ENCODE measurements around the gene KRI1.

The KRI1 gene

DNA sequence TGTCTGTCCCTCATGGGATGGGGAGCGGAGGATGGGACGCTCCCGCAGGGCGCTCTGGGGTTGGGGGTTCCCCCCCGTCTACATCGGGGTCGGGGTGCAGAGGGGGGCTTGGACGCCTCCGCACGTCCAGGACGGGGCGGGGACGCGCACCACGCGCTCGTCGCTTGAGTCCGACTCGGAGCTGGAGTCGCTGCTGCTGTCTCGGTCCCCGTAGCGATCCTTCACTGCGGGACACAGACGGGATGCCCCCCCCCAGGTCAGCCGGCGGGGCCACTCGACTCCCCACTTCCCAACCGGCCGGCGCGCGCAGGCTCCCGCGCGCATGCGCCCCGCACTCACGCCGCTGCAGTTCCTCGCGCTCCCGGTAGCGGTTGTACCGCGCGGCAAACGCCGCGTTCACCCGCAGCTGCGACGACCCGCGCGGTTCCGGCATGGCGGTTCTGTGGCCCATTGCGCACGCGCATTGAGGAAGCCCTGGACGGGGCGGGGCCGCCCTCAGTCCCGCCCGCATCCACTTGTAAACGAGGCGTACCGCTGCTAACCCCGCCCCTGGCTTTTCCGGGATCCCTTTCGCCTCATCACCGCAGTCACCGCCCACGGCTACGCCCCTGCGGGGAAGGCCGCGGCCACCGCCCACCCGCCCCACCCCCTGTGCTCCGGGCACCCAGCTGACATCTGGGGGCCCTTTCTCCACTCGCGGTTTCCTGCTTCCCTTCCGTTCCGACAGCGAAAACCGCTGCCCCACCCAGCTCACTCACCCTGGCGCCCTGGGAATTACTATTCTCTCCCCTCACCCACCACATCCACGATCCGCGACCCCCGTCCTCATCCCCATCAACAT is at the start of gene KRI1:
Gene KRI1, minus strand, starts transcription at position 444 of the 841 bp plus-strand sequence. Its CDS starts 11 bp downstream, at position 433.
- peak; percentile 94 to 97 for DNase-seq (ENCODE audit: low read depth in 1 of 2, low spot score in 1 of 2)

GRCh38 chr19:10612499-10613119 is 46.8 kb upstream of the KRI1 start:
- DNase-seq (ENCODE audit: low read depth in 1 of 2, low spot score in 1 of 2): no peak

DNA sequence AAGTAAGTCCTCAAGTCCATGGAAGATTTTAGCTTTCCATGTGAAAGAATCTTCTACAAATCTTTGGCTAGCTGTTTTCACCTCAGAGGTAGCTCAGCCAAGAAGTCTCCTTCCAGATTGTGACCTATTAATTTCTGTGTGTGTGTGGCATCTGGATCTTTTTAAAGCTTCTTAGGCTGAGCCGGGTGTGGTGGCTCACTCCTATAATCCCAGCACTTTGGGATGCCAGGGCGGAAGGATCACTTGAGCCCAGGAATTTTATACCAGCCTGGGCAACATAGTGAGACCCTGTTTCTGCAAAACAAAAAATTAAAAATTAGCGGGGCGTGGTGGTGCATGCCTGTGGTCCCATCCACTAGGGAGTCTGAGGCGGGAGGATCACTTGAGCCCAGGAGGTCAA is 46.1 kb upstream of the KRI1 start:
- no peak for DNase-seq (ENCODE audit: low read depth in 1 of 2, low spot score in 1 of 2)

DNA sequence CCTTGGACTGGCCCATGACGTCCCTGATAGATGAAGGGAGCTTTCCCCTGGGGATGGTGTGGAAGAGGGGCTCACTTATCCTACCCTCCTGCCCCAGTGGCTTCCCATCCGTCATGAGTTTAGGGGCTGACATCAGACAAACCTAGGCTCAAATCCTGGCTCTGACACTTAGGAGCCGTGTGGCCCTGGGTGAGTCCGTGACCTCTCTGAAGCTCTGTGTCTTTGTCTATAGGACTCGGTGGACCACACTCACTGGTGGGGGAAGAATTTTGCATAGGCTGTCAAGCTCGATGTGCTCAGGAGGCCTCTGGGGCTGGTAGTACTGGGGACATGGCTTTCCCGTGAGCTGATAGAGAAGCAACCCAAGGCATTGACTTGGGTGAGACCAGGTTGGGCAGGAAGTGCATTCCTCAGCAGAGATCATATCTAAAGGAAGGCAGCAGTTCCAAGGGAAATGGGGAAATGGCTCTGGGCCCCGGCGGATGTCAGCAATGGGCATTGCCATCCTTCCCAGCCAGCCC is 38.7 kb upstream of the KRI1 start:
- no peak for DNase-seq (ENCODE audit: low read depth in 1 of 2, low spot score in 1 of 2)

DNA sequence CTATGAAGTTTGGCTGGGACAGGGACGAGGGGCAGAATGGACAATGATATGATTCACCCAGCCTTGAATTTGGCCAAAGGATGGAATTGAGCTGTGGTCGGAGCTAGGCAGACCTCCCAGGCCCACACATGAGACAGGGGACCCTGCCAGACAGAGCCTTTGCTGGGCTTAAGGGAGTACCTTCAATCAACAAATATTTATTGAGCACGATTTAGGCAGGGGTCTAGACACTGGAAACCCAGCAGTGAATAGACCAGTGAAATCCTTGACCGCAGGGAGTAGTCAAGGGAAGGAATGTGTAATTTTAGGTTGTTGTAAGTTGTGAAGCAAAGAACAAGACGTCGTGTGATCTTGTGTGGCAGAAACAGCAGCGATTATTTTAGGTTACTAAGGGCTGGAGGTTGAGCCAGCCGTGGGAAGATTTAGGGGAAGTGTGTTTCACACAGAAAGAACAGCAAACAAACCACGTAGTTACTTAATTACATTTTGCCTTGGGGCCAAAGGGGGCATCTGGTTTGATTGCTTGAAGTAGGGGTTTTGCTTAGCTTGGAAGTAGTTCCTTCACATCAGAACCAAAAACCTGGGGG is 38.2 kb upstream of the KRI1 start:
- no peak for DNase-seq (ENCODE audit: low read depth in 1 of 2, low spot score in 1 of 2)

GRCh38 chr19:10603084-10603872 is 37.5 kb upstream of the KRI1 start:
- peak; percentile 49 to 70 for DNase-seq (ENCODE audit: low read depth in 1 of 2, low spot score in 1 of 2)

GRCh38 chr19:10602330-10603083 is 36.7 kb upstream of the KRI1 start:
- peak; percentile 76 to 82 for DNase-seq (ENCODE audit: low read depth in 1 of 2, low spot score in 1 of 2)

DNA sequence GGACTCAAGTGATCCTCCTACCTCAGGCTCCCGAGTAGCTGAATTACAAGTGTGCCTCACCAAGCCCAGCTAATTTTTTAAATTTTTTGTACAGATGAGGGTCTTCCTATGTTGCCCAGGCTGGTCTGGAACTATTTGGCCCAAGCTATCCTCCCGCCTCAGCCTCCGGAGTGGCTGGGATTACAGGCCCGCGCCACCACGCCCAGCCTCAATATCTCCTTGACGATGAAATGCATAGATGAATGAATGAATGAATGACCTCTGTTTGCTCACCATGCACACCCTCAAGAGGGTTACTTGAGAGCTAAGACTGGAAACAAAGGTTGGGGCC is 36.2 kb upstream of the KRI1 start:
- DNase-seq (ENCODE audit: low read depth in 1 of 2, low spot score in 1 of 2): no peak

DNA sequence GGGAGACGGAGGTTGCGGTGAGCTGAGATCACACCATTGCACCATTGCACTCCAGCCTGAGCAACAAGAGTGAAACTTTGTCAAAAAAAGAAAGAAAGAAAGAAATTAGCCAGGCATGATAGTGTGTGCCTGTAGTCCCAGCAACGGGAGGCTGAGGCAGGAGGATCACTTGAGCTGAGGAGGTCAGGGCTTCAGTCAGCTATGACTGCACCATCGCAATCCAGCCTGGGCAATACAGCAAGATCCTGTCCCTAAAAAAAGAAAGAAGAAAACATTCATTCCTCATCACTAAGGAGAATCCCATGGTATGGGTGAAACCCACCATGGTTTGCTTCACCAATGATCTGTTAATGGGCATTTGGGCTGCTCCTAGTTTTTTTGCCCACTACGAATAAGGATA is 34.3 kb upstream of the KRI1 start:
- DNase-seq (ENCODE audit: low read depth in 1 of 2, low spot score in 1 of 2): no peak

GRCh38 chr19:10593820-10594637 is 28.2 kb upstream of the KRI1 start:
- DNase-seq (ENCODE audit: low read depth in 1 of 2, low spot score in 1 of 2): no peak

- no peak for DNase-seq (ENCODE audit: low read depth in 1 of 2, low spot score in 1 of 2)
These were observed 27.3 kb upstream of the KRI1 start for GRCh38 chr19:10593148-10593547.

DNA sequence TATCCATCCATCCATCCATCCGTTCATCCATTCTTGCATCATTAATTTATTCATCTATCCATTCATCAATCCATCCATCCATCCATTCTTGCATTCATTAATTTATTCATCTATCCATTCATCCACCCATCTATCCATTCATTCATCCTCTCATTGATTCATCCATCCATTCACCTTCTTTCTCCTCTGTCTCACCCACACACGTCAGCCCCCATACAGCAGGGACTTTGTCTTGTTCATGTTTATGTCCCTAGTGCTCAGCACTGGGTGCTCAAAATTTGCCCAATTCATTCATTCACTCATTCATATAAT is 22.0 kb upstream of the KRI1 start:
- DNase-seq (ENCODE audit: low read depth in 1 of 2, low spot score in 1 of 2): no peak

- no peak for DNase-seq (ENCODE audit: low read depth in 1 of 2, low spot score in 1 of 2)
These were observed 21.4 kb upstream of the KRI1 start, which contains the start of gene AP1M2 for GRCh38 chr19:10587022-10587838. Gene AP1M2, minus strand, starts transcription at chr19:10587312. Its CDS starts 81 bp downstream, at chr19:10587231.

DNA sequence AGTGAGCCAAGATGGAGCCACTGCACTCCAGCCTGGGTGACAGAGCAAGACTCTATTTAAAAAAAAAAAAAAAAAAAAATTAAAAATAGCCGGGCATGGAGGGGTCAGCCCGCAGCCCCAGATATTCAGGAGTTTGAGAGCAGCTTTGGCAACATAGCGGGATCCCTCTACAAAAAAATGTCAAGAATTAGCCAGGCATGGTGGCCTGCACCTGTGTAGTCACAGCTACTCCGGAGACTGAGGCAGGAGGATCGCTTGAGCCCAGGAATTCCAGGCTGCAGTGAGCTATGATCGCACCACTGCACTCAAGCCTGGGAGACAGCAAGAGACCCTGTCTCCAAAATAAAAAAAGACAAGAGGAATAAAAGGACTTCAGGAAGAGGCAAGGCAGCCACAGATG is 20.6 kb upstream of the KRI1 start:
- DNase-seq (ENCODE audit: low read depth in 1 of 2, low spot score in 1 of 2): no peak

- DNase-seq (ENCODE audit: low read depth in 1 of 2, low spot score in 1 of 2): no peak
These were observed 17.4 kb upstream of the KRI1 start for GRCh38 chr19:10583036-10583776.

GRCh38 chr19:10582091-10582490 is 16.3 kb upstream of the KRI1 start:
- DNase-seq (ENCODE audit: low read depth in 1 of 2, low spot score in 1 of 2): no peak

- peak; percentile 80 to 85 for DNase-seq (ENCODE audit: low read depth in 1 of 2, low spot score in 1 of 2)
These were observed 15.3 kb upstream of the KRI1 start for GRCh38 chr19:10580979-10581631.

DNA sequence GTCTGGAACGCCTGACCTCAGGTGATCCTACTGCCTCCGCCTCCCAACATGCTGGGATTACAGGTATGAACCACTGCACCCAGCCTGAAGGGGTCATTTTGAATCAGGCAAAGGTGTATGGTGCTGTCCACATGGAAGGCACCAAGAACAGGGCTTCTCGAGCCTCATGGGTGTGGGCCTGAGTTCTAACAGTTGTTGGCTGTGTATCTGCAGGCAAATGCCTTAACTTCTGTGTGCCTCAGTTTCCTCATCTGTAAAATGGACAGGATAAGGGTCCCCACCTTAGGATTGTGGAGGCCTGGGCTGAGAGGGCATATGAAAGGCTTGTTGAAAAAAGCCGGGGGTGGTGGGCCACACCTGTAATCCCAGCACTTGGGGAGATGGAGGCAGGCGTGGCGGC is 12.1 kb upstream of the KRI1 start:
- no peak for DNase-seq (ENCODE audit: low read depth in 1 of 2, low spot score in 1 of 2)
